ENCODE data around the gene C5orf24. TPM values are rescaled to one million over a fixed set of nuclear protein-coding genes. Genes with fewer than 3 reads are reported as not detected.
"Not testable (repeated sequence)": the region's sequence is repeated elsewhere in the genome, so short reads cannot be mapped to it uniquely, and the experiment has no call there.

Gene C5orf24
- total RNA-seq, 1 donor from 2014 or later: 65.1 TPM

GRCh38 chr5:134835623-134836022, 10.1 kb upstream of the C5orf24 start:
- no peak for TF ChIP-seq CTCF (IDR thresholded peaks at IDR 0.05; ENCODE audit: insufficient read depth, low read length, poor library complexity, severe bottlenecking)
- H3K4me3 ChIP-seq (ENCODE audit: low read depth, low read length): no peak overlapping the region
- no peaks in the 10 kb centered on the region for H3K27me3 ChIP-seq (ENCODE audit: control insufficient read depth, insufficient read depth, low read length)
- DNase-seq (ENCODE audit: low read depth): no peak
- H3K36me3 ChIP-seq (ENCODE audit: control insufficient read depth, insufficient read depth, low read length): no peaks in the 10 kb centered on the region

- TF ChIP-seq CTCF (IDR thresholded peaks at IDR 0.05; ENCODE audit: insufficient read depth, low read length, poor library complexity, severe bottlenecking): no peak
- DNase-seq (ENCODE audit: low read depth): no peak
- Histone ChIP-seq H3K4me3 (ENCODE audit: low read depth, low read length) (no peak overlapping the region), H3K27me3 (ENCODE audit: control insufficient read depth, insufficient read depth, low read length) (no peaks in the 10 kb centered on the region), H3K36me3 (ENCODE audit: control insufficient read depth, insufficient read depth, low read length) (no peaks in the 10 kb centered on the region)
Measured at GRCh38 chr5:134837530-134838181, 8.1 kb upstream of the C5orf24 start.

DNA sequence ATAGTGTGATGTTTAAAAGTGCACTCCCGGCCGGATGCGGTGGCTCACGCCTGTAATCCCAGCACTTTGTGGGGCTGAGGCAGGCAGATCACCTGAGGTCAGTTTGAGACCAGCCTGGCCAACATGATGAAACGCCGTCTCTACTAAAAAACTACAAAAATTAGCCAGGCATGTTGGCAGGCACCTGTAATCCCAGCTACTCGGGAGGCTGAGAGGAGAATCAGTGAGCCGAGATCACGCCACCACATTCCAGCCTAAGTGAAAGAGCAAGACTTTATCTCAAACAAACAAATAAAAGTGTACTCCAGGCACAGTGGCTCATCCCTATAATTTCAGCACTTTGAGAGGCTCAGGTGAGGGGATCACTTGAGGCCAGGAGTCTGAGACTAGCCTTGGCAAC, 7.4 kb upstream of the C5orf24 start:
- not testable (repeated sequence) for H3K4me3 ChIP-seq (ENCODE audit: low read depth, low read length); H3K36me3 ChIP-seq (ENCODE audit: control insufficient read depth, insufficient read depth, low read length); H3K27me3 ChIP-seq (ENCODE audit: control insufficient read depth, insufficient read depth, low read length); DNase-seq (ENCODE audit: low read depth)

DNA sequence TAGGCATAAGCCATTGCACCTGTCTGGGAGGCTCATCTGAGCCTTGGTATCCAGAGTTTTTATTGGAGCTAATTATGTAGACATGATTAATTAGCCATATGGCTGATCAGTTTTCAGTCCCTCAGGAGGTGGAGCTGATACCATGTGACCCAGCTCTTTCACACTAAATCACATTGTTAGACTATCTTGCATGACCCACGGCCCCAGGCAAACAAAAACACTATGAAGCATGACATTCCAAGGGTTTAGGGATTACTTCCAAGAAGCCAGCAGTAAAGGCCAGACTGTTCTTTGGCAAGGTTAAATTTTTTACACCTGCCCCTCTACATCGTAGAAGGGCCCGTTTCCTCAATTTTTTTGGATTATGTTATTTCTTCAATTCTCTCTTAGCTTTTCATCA, 5.0 kb upstream of the C5orf24 start:
- no peak for DNase-seq (ENCODE audit: low read depth)
- Histone ChIP-seq H3K4me3 (ENCODE audit: low read depth, low read length) (no peak overlapping the region), H3K27me3 (ENCODE audit: control insufficient read depth, insufficient read depth, low read length) (no peaks in the 10 kb centered on the region), H3K36me3 (ENCODE audit: control insufficient read depth, insufficient read depth, low read length) (no peaks in the 10 kb centered on the region)
- TF ChIP-seq CTCF (IDR thresholded peaks at IDR 0.05; ENCODE audit: insufficient read depth, low read length, poor library complexity, severe bottlenecking): no peak

- no peak for TF ChIP-seq CTCF (IDR thresholded peaks at IDR 0.05; ENCODE audit: insufficient read depth, low read length, poor library complexity, severe bottlenecking)
- no peak overlapping the region for H3K4me3 ChIP-seq (ENCODE audit: low read depth, low read length)
- H3K36me3 ChIP-seq (ENCODE audit: control insufficient read depth, insufficient read depth, low read length): no peaks in the 10 kb centered on the region
- H3K27me3 ChIP-seq (ENCODE audit: control insufficient read depth, insufficient read depth, low read length): no peaks in the 10 kb centered on the region
- no peak for DNase-seq (ENCODE audit: low read depth)
Measured at GRCh38 chr5:134844252-134844651, 1.5 kb upstream of the C5orf24 start.

DNA sequence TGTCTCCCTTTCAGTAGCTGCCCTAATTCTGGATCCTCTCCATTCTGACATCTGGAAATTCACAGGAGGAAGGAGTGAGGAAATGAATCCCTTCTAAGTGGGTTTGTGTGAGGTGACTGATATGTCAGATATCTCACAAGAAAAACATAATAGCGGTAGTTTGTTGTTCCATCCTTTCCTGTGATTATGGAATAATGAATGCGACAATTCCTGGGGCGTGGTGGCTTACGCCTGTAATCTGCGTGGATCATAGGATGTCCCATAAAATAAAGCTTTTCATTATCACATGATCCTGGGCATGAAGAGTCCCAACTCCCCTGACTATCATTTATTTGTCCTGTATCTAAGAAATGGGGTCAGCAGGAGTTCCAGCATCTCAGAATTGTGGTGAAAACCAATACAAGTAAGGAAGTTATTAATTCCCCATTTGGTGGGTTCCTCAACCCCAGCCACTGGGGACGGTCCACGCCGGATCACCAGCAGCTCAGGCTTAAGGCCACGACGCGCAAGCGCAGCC, 375 bp upstream of the C5orf24 start:
- H3K27me3 ChIP-seq (ENCODE audit: control insufficient read depth, insufficient read depth, low read length): no peaks in the 10 kb centered on the region
- H3K36me3 ChIP-seq (ENCODE audit: control insufficient read depth, insufficient read depth, low read length): no peaks in the 10 kb centered on the region
- no peak for DNase-seq (ENCODE audit: low read depth)
- no peak for TF ChIP-seq CTCF (IDR thresholded peaks at IDR 0.05; ENCODE audit: insufficient read depth, low read length, poor library complexity, severe bottlenecking)
- H3K4me3 ChIP-seq (ENCODE audit: low read depth, low read length): peak overlapping the region; percentile 91

Data from kidney epithelial cell (primary cell).